ENCODE results near the gene EMC8. TPM values are rescaled to one million over a fixed set of nuclear protein-coding genes. Genes with fewer than 3 reads are reported as not detected.

The EMC8 gene
- total RNA-seq, 1 experiment from 2014 or later, result 38.2 TPM

DNA sequence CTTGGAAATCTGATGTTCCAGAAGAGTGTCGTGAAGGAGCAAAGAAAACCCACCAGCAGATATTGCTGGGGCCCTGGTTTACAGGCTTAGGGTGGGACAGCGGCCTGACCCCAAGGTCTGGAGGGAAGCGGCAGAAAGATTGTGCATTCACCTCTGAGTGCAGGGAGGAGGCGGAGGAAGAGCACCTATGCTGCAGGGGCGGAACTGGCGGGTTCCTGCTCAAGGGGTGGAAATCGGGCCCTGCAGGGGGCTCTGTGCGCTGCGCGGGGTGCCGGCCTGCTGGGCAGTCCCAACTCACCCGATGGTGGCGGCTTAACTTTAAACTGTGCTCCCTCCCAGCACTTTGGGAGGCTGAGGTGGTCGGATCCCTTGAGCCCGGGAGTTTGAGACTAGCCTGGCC lies 47.7 kb upstream of the EMC8 start:
- CTCF ChIA-PET, result no interaction called here
- Histone ChIP-seq H4K20me1 (ENCODE audit: insufficient read depth) (0 out of 2 replicates have a peak, but pooled peaks cover 3% of the 10 kb centered on the region), H3K36me3 (ENCODE audit: low read depth) (no peaks in the 10 kb centered on the region), H3K4me3 (no peak overlapping the region), H2AFZ (no peak overlapping the region), H3K9me2 (ENCODE audit: insufficient read depth) (no peaks in the 10 kb centered on the region), H3K4me2 (no peak overlapping the region), H3K27me3 (ENCODE audit: insufficient read depth, low read depth) (peaks cover 97% of the 10 kb centered on the region), H3F3A (ENCODE audit: insufficient read depth, low read depth) (no peaks in the 10 kb centered on the region), H3K4me1 (replicated peaks; ENCODE audit: insufficient read depth) (no peaks in the 10 kb centered on the region), H3K9me3 (ENCODE audit: insufficient read depth, low read depth) (no peaks in the 10 kb centered on the region), H3K27ac (no peak overlapping the region), H3K79me2 (ENCODE audit: low read depth) (no peaks in the 10 kb centered on the region)
- intact Hi-C loops (cut with micrococcal nuclease; ENCODE audit: unreplicated experiment), result no loop called here
- DNase-seq, result no peak
- TF ChIP-seq EZH2 (IDR thresholded peaks at IDR 0.05; ENCODE audit: low read depth) (no peak), CTCF (conservative IDR thresholded peaks at IDR 0.05) (no peak)
- BruUV-seq (replicated peaks), result no TSS peak
- POLR2A ChIA-PET (ENCODE audit: unreplicated experiment), result no interaction called here

DNA sequence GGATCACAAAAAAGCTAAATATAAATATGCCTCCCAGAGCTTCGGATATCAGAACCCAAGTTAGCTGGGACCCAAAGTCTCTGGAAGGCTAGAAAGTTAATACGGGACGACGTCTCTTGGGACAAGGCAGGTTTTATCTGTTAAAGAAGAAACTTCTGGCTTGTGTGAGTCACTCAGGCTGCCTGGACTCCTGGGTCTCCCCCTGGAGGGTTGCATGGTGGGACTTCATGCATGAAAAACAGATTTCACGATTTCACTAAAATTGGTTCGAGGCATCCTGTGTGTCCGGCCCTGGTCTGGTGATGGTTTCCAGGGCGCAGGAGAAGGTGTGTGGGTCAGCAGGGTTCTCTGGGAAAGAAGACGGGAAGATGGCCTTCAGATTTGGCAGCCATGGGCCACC lies 47.1 kb upstream of the EMC8 start:
- ChIA-PET POLR2A (ENCODE audit: unreplicated experiment) (no interaction called here), CTCF (no interaction called here)
- Histone ChIP-seq H3K9me2 (ENCODE audit: insufficient read depth) (no peaks in the 10 kb centered on the region), H3K4me2 (no peak overlapping the region), H4K20me1 (ENCODE audit: insufficient read depth) (0 out of 2 replicates have a peak, but pooled peaks cover 3% of the 10 kb centered on the region), H3K4me3 (no peak overlapping the region), H3K4me1 (replicated peaks; ENCODE audit: insufficient read depth) (no peaks in the 10 kb centered on the region), H3K9me3 (ENCODE audit: insufficient read depth, low read depth) (no peaks in the 10 kb centered on the region), H2AFZ (no peak overlapping the region), H3K27me3 (ENCODE audit: insufficient read depth, low read depth) (peaks cover 97% of the 10 kb centered on the region), H3K27ac (no peak overlapping the region), H3K36me3 (ENCODE audit: low read depth) (no peaks in the 10 kb centered on the region), H3K79me2 (ENCODE audit: low read depth) (no peaks in the 10 kb centered on the region), H3F3A (ENCODE audit: insufficient read depth, low read depth) (no peaks in the 10 kb centered on the region)
- BruUV-seq (replicated peaks), result no TSS peak
- TF ChIP-seq EZH2 (IDR thresholded peaks at IDR 0.05; ENCODE audit: low read depth) (no peak), CTCF (conservative IDR thresholded peaks at IDR 0.05) (no peak)
- no peak for DNase-seq
- intact Hi-C loops (cut with micrococcal nuclease; ENCODE audit: unreplicated experiment), result no loop called here

DNA sequence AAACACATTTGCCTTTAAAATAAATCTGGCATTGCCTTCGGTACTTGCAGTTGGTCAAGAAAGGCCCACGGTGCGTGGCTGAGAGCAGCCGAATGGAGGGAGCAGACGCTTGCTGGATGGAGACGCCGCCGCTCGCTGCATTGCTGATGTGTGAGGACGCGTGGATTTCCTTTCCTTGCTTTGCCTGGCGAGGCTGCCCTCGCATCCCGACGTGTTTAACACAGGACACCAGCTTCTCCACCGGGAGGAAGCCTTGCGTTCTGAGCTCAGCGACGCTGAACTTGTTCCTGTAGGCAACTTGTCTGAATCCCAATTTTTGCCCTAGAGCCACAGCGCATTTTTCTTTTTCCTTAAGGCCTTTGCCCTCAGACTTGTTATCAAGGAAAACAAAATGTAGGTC lies 45.9 kb upstream of the EMC8 start:
- Histone ChIP-seq H3K9me3 (ENCODE audit: insufficient read depth, low read depth) (no peaks in the 10 kb centered on the region), H3K4me1 (replicated peaks; ENCODE audit: insufficient read depth) (no peaks in the 10 kb centered on the region), H3K27me3 (ENCODE audit: insufficient read depth, low read depth) (peaks cover 97% of the 10 kb centered on the region), H4K20me1 (ENCODE audit: insufficient read depth) (0 out of 2 replicates have a peak, but pooled peaks cover 3% of the 10 kb centered on the region), H3F3A (ENCODE audit: insufficient read depth, low read depth) (no peaks in the 10 kb centered on the region), H3K4me3 (no peak overlapping the region), H3K36me3 (ENCODE audit: low read depth) (no peaks in the 10 kb centered on the region), H3K27ac (no peak overlapping the region), H3K79me2 (ENCODE audit: low read depth) (no peaks in the 10 kb centered on the region), H3K4me2 (no peak overlapping the region), H3K9me2 (ENCODE audit: insufficient read depth) (no peaks in the 10 kb centered on the region), H2AFZ (no peak overlapping the region)
- intact Hi-C loops (cut with micrococcal nuclease; ENCODE audit: unreplicated experiment), result no loop called here
- BruUV-seq (replicated peaks), result no TSS peak
- DNase-seq, result no peak
- POLR2A ChIA-PET (ENCODE audit: unreplicated experiment), result no interaction called here
- CTCF ChIA-PET, result no interaction called here
- TF ChIP-seq EZH2 (IDR thresholded peaks at IDR 0.05; ENCODE audit: low read depth) (no peak), CTCF (conservative IDR thresholded peaks at IDR 0.05) (no peak)

Data from PC-9 (cell line).